H9 (cell line): ENCODE measurements around the gene MTHFD1. TPM values are rescaled to one million over a fixed set of nuclear protein-coding genes. Genes with fewer than 3 reads are reported as not detected.

ENCODE experiments used
- DNase-seq: peaks from one replicate; pipeline ENCODE4 v3.0.0-alpha.2; 2017
- H2AFZ ChIP-seq: one replicate; pipeline ENCODE4 v1.6.1; 2013; ENCODE audit warnings: mild to moderate bottlenecking, low read length, control low read depth, moderate library complexity
- H2AK5ac ChIP-seq: 2 replicates; pipeline ENCODE4 v1.6.1; 2013; ENCODE audit warnings: low read length, control low read depth, mixed read lengths; ENCODE audit not compliant: insufficient read length
- H2BK120ac ChIP-seq: one replicate; pipeline ENCODE4 v1.6.1; 2013; ENCODE audit warnings: low read depth, mild to moderate bottlenecking, low read length, control low read depth, inconsistent platforms; ENCODE audit not compliant: poor library complexity, severe bottlenecking
- H2BK12ac ChIP-seq: 2 replicates; pipeline ENCODE4 v1.6.1; 2013; ENCODE audit warnings: low read length, control low read depth, mixed read lengths, low read depth; ENCODE audit not compliant: insufficient read length
- H2BK15ac ChIP-seq: 2 replicates; pipeline ENCODE4 v1.6.1; 2013; ENCODE audit warnings: low read depth, low read length, control low read depth
- H2BK20ac ChIP-seq: one replicate; pipeline ENCODE4 v1.6.1; 2013; ENCODE audit warnings: low read depth, mild to moderate bottlenecking, low read length, control low read depth, inconsistent platforms; ENCODE audit not compliant: poor library complexity, severe bottlenecking
- H2BK5ac ChIP-seq: 2 replicates; pipeline ENCODE4 v1.6.1; 2013; ENCODE audit warnings: low read length, control low read depth, mixed read lengths; ENCODE audit not compliant: insufficient read length
- H3K14ac ChIP-seq: 2 replicates; pipeline ENCODE4 v1.6.1; 2013; ENCODE audit warnings: low read length, control low read depth; ENCODE audit not compliant: insufficient read depth
- H3K18ac ChIP-seq: 2 replicates; pipeline ENCODE4 v1.6.1; 2013; ENCODE audit warnings: low read depth, mild to moderate bottlenecking, mixed read lengths, low read length, control low read depth; ENCODE audit not compliant: insufficient read length
- H3K23ac ChIP-seq: 2 replicates; pipeline ENCODE4 v1.6.1; 2013; ENCODE audit warnings: low read length, control low read depth, mixed read lengths, low read depth; ENCODE audit not compliant: insufficient read length
- H3K23me2 ChIP-seq: 2 replicates; pipeline ENCODE4 v1.6.1; 2013; ENCODE audit warnings: low read depth, mild to moderate bottlenecking, mixed read lengths, low read length, control low read depth; ENCODE audit not compliant: insufficient read length, poor library complexity, severe bottlenecking
- H3K27ac ChIP-seq: 2 replicates; pipeline ENCODE4 v1.5.1; 2013; ENCODE audit warnings: low read length, control low read depth, mixed read lengths, low read depth; ENCODE audit not compliant: insufficient read length
- H3K27me3 ChIP-seq: 2 replicates; pipeline ENCODE4 v1.6.1; 2013; ENCODE audit warnings: low read length, control low read depth, inconsistent platforms; ENCODE audit not compliant: insufficient read depth
- H3K4ac ChIP-seq: 2 replicates; pipeline ENCODE4 v1.6.1; 2013; ENCODE audit warnings: low read depth, mild to moderate bottlenecking, control low read depth, inconsistent platforms, low read length, moderate library complexity
- H3K4me1 ChIP-seq: 2 replicates; pipeline ENCODE4 v1.6.1; 2013; ENCODE audit warnings: low read length, control low read depth, inconsistent platforms; ENCODE audit not compliant: insufficient read depth
- H3K4me2 ChIP-seq: 2 replicates; pipeline ENCODE4 v1.6.1; 2013; ENCODE audit warnings: low read length, control low read depth, mixed read lengths; ENCODE audit not compliant: insufficient read length, insufficient read depth
- H3K56ac ChIP-seq: 2 replicates; pipeline ENCODE4 v1.6.1; 2013; ENCODE audit warnings: low read depth, mild to moderate bottlenecking, mixed read lengths, low read length, control low read depth; ENCODE audit not compliant: insufficient read length
- H3K79me1 ChIP-seq: 2 replicates; pipeline ENCODE4 v1.6.1; 2013; ENCODE audit warnings: low read depth, mild to moderate bottlenecking, moderate library complexity, low read length, control low read depth, inconsistent platforms; ENCODE audit not compliant: insufficient read depth, poor library complexity, severe bottlenecking
- H3K79me2 ChIP-seq: 2 replicates; pipeline ENCODE4 v1.6.1; 2013; ENCODE audit warnings: low read length, control low read depth, inconsistent platforms; ENCODE audit not compliant: insufficient read depth
- H3K9ac ChIP-seq: 2 replicates; pipeline ENCODE4 v1.6.1; 2013; ENCODE audit warnings: low read length, control low read depth, mixed read lengths; ENCODE audit not compliant: insufficient read length; ENCODE audit errors: extremely low read depth
- H3K9me3 ChIP-seq: one replicate; pipeline ENCODE4 v1.6.1; 2013; ENCODE audit warnings: low read depth, low read length, inconsistent platforms; ENCODE audit not compliant: control insufficient read depth
- H3T11ph ChIP-seq: one replicate; pipeline ENCODE4 v1.6.1; 2013; ENCODE audit warnings: mild to moderate bottlenecking, low read length, control low read depth, inconsistent platforms
- H4K20me1 ChIP-seq: one replicate; pipeline ENCODE4 v1.6.1; 2013; ENCODE audit not compliant: control insufficient read depth, insufficient read length, insufficient read depth
- H4K5ac ChIP-seq: 2 replicates; pipeline ENCODE4 v1.6.1; 2013; ENCODE audit warnings: low read depth, mild to moderate bottlenecking, mixed read lengths, low read length, control low read depth; ENCODE audit not compliant: insufficient read length
- H4K8ac ChIP-seq: replicated peaks from 2 replicates; pipeline ENCODE4 v1.6.1; 2013; ENCODE audit warnings: low read length, control low read depth, mixed read lengths, low read depth; ENCODE audit not compliant: insufficient read length
- H4K91ac ChIP-seq: 2 replicates; pipeline ENCODE4 v1.6.1; 2013; ENCODE audit warnings: low read depth, mild to moderate bottlenecking, moderate library complexity, mixed read lengths, low read length, control low read depth; ENCODE audit not compliant: insufficient read length
- H3K27ac Mint-ChIP-seq, 3 experiments: 2 replicates in 2 of 3; 3 replicates in 1 of 3; pipeline ENCODE4 v1.8.0; 2020 to 2021; ENCODE audit warnings: mixed read lengths in 3 of 3, mild to moderate bottlenecking in 1 of 3, moderate library complexity in 1 of 3
- H3K27me3 Mint-ChIP-seq: 2 replicates; pipeline ENCODE4 v1.8.0; 2021; ENCODE audit warnings: low read depth, mild to moderate bottlenecking, moderate library complexity, mixed read lengths
- H3K36me3 Mint-ChIP-seq, 3 experiments: 2 replicates in 2 of 3; 3 replicates in 1 of 3; pipeline ENCODE4 v1.8.0; 2020 to 2021; ENCODE audit warnings: low read depth in 3 of 3, mixed read lengths in 3 of 3; ENCODE audit not compliant: insufficient read depth in 1 of 3
- H3K4me1 Mint-ChIP-seq, 2 experiments: 2 replicates each; pipeline ENCODE4 v1.8.0; 2020; ENCODE audit warnings: mixed read lengths in 2 of 2
- H3K4me3 Mint-ChIP-seq, 2 experiments: 2 replicates in 1 of 2; 3 replicates in 1 of 2; pipeline ENCODE4 v1.8.0; 2020 to 2021; ENCODE audit warnings: mild to moderate bottlenecking in 2 of 2, mixed read lengths in 2 of 2, moderate library complexity in 1 of 2
- H3K9me3 Mint-ChIP-seq, 2 experiments: 2 replicates in 1 of 2; 3 replicates in 1 of 2; pipeline ENCODE4 v1.8.0; 2020; ENCODE audit warnings: mild to moderate bottlenecking in 2 of 2, mixed read lengths in 2 of 2, moderate library complexity in 1 of 2
- WGBS: extraction: QIAGEN DNeasy Blood & Tissue Kit; methylation state at CpG from one replicate; pipeline ENCODE4 v1.1.7; 2013; ENCODE audit warnings: missing lambda C conversion rate, low lambda C conversion rate, mixed read lengths; ENCODE audit not compliant: insufficient read length; ENCODE audit errors: extremely low coverage; 5-methylcytosine and 5-hydroxymethylcytosine counted together
- total RNA-seq: library from RNA; stranded (reverse); gene quantifications from 2 replicates; pipeline ENCODE4 v1.2.1, GENCODE V29; 2021
- TF ChIP-seq, protein P1 (sequence below): fragments of 200-600 bp; sonication (generic); conservative IDR thresholded peaks from 3 replicates; pipeline ENCODE4 v1.8.0; 2021; ENCODE audit warnings: antibody characterized with exemption, mild to moderate bottlenecking

The MTHFD1 gene
- total RNA-seq, 1 experiment from 2014 or later, result 203 TPM

- no peak overlapping the region for H2BK120ac ChIP-seq
- peaks cover 6% of the 10 kb centered on the region; the same call in 1 of the 2 replicates for H3K4me1 ChIP-seq
- no peak overlapping the region for H2AFZ ChIP-seq
- H3K23ac ChIP-seq, result no peak overlapping the region
- no peak overlapping the region for H2BK15ac ChIP-seq
- peak overlapping the region; percentile 83 for H3K18ac ChIP-seq
- Mint-ChIP-seq H3K4me1 (peaks cover 28 to 42% of the 10 kb centered on the region in 2 experiments), H3K9me3 (no peaks in the 10 kb centered on the region; a peak in 1 of 5 replicates), H3K4me3 (peak overlapping the region; percentile 96 to 99), H3K36me3 (peaks cover 6 to 13% (median 7%) of the 10 kb centered on the region in 3 experiments), H3K27ac (peak overlapping the region; percentile 95 to 99 (median 98)), H3K27me3 (no peaks in the 10 kb centered on the region)
- H3K23me2 ChIP-seq, result peaks cover 15% of the 10 kb centered on the region
- H3K27ac ChIP-seq, result no peak overlapping the region
- H2BK5ac ChIP-seq, result peak overlapping the region; percentile 23
- H3K79me2 ChIP-seq, result peaks cover 15% of the 10 kb centered on the region
- no peak overlapping the region for H2AK5ac ChIP-seq
- TF ChIP-seq, protein P1, sequence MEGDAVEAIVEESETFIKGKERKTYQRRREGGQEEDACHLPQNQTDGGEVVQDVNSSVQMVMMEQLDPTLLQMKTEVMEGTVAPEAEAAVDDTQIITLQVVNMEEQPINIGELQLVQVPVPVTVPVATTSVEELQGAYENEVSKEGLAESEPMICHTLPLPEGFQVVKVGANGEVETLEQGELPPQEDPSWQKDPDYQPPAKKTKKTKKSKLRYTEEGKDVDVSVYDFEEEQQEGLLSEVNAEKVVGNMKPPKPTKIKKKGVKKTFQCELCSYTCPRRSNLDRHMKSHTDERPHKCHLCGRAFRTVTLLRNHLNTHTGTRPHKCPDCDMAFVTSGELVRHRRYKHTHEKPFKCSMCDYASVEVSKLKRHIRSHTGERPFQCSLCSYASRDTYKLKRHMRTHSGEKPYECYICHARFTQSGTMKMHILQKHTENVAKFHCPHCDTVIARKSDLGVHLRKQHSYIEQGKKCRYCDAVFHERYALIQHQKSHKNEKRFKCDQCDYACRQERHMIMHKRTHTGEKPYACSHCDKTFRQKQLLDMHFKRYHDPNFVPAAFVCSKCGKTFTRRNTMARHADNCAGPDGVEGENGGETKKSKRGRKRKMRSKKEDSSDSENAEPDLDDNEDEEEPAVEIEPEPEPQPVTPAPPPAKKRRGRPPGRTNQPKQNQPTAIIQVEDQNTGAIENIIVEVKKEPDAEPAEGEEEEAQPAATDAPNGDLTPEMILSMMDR, result no peak
- peak overlapping the region; percentile 97 for H3K9ac ChIP-seq
- H4K20me1 ChIP-seq, result no peaks in the 10 kb centered on the region
- H3K4me2 ChIP-seq, result peak overlapping the region; percentile 97
- peak overlapping the region; percentile 36 for H3K14ac ChIP-seq
- H4K8ac ChIP-seq, result no peak overlapping the region
- no peak overlapping the region for H2BK12ac ChIP-seq
- H3K4ac ChIP-seq, result no peak overlapping the region; the same call in 1 of the 2 replicates
- no peak for DNase-seq
- no peak overlapping the region for H4K91ac ChIP-seq
- H4K5ac ChIP-seq, result peak overlapping the region; percentile 69
- peak overlapping the region; percentile 45 for H3K56ac ChIP-seq
- no peaks in the 10 kb centered on the region for H3K79me1 ChIP-seq
- no peak overlapping the region for H2BK20ac ChIP-seq
- no peaks in the 10 kb centered on the region for H3K9me3 ChIP-seq
- no peak overlapping the region for H3T11ph ChIP-seq
- no CpG with 5 or more reads among the region's 28 CpGs for WGBS
- no peaks in the 10 kb centered on the region for H3K27me3 ChIP-seq
Observed at GRCh38 chr14:64387232-64387781, 846 bp upstream of the MTHFD1 start.
